GM18507 (cell line): ENCODE measurements around the gene RHOBTB3.
"Not testable (repeated sequence)": the region's sequence is repeated elsewhere in the genome, so short reads cannot be mapped to it uniquely, and the experiment has no call there.

Experiments used
- DNase-seq: peaks from one replicate; pipeline ENCODE4 v3.0.0; 2011; ENCODE audit warnings: low read depth; ENCODE audit not compliant: insufficient read length; ENCODE audit errors: extremely low spot score
- FAIRE-seq: peaks from 2 replicates; lab custom pipeline; 2011; peaks lifted over from hg19 to GRCh38; lab: Jason Lieb, UNC

Gene RHOBTB3

DNA sequence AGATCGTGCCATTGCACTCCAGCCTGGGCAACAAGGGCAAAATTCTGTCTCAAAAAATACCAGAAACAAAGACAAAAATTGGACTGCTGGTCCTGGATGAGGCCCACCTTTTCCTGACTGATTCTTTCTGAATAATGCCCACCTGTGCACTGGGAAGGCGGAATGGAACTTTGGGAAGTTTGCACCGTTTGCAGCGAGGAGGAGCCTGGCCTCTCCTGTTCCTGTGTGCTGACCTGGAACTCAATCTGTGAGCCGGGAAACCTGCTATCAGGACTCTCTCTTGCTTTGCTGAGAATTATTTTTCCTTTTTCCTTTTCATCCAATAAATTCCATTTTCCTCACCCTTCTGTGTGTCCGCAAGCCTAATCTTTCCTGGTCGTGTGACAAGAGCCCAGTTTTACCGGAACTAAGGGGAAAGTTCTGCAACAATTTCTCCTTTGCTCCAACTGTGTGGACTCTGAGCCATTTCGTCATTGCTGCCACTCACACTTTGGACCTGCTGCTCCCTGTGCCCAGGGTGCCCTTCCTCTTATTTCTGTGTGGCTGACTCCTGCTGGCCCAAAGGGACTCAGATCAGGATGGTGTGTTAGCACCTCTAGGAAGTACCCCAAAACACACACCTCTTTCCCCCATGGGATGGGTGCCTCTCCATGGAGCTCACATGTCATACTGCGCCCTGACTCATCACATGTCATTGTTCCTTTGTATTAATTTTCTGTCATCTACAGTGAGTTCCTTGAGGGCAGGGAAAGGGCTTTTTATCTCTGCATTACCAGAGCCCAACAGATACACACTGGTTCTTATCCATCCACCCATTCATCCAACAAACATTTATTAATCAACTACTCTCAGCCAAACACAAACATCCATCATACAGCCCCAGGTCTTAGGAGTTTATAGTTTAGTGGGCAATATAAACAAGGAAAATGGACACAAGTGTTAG, 96.1 kb downstream of the RHOBTB3 start:
- DNase-seq (no peak), FAIRE-seq (no peak)

GRCh38 chr5:95827892-95828246, 96.7 kb downstream of the RHOBTB3 start:
- DNase-seq, result no peak
- FAIRE-seq, result no peak

GRCh38 chr5:95830226-95830625, 99.1 kb downstream of the RHOBTB3 start:
- FAIRE-seq, result no peak

GRCh38 chr5:95832664-95833063, 101.5 kb downstream of the RHOBTB3 start:
- FAIRE-seq, result no peak
- no peak for DNase-seq

More at GRCh38 chr5:95830226-95830625, 99.1 kb downstream of the RHOBTB3 start:
- no peak for DNase-seq

- no peak for DNase-seq
- peak; percentile 74 for FAIRE-seq
These were observed 104.7 kb downstream of the RHOBTB3 start for GRCh38 chr5:95835682-95836385.

DNA sequence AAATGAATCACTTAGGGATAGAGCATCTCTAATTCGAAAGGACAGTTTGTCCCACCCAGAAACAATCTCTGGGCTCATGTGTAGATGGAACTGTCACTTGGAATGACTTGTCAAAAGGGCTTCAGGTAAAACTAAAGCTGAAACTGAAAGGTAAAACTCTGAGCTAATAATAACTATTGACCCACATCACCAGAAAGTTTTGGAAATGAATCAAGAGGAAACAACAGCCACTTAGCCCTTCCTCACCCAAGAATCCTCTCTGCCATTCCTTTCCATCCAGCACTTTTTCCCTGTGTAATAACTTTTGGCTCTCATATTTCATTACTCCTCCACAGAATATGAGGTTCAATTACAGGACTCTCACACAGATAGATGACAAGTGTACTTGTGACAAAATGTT, 105.4 kb downstream of the RHOBTB3 start:
- DNase-seq (no peak), FAIRE-seq (peak; percentile 76)

- FAIRE-seq, DNase-seq: not testable (repeated sequence)
These were observed 105.8 kb downstream of the RHOBTB3 start for GRCh38 chr5:95836971-95837370.

DNA sequence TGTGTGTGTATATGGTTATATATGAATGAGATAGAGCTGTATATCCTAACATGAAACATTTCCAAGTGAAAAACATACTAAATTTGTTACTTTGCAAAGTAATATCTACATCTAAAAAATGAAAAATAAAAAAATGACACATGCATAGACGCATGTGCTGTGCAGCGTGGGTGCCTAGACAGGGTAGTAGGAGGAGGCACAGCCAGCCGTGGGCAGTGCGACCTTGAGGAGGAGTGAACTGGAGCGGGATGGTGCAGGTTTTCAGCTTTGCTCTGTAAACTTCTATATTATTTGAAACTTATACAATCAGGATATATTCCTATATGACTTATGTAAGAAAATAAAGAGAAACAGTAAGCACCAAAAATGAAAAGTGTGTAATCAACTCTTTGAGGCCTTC, 106.4 kb downstream of the RHOBTB3 start:
- FAIRE-seq (no peak), DNase-seq (no peak)

- FAIRE-seq (no peak), DNase-seq (no peak)
These were observed 106.9 kb downstream of the RHOBTB3 start for GRCh38 chr5:95838001-95838520.

GRCh38 chr5:95838556-95838955, 107.4 kb downstream of the RHOBTB3 start:
- FAIRE-seq (no peak), DNase-seq (no peak)

GRCh38 chr5:95839658-95840057, 108.5 kb downstream of the RHOBTB3 start:
- DNase-seq (no peak), FAIRE-seq (no peak)

DNA sequence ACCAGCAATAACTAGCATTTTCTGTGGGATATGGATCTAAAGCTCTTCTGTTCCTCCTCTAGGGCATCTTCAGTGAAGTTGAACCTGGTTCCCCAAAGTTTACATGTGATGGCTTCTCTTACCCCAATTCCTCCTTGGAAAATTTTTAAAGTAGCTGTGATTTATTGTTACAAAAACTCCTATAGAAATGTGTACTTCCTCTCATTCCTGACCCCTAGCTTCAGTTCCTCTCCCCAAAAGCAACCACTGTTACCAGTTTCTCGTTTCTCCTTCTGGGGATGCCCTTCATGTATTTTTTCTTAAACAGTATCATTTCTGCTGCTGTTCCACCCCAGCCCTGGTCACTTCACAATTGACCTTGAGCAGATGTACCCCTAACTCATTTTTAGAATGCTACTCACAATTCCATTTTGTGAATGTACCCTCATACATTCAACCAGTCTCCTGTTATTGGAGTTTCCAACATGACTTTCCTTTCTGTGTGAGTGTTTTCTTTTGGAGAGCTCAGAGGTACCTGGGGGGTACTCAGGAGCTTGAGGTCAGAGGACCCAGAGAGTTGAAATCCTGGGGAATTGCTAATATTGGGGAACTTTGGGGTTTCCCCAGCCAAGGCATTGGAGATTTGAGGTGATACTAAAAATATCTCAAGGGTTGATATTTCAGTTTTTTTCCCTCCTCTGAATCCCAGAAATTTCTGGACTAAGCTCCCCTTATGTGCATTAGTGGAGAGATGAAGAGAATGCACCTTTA, 110.0 kb downstream of the RHOBTB3 start:
- no peak for DNase-seq

DNA sequence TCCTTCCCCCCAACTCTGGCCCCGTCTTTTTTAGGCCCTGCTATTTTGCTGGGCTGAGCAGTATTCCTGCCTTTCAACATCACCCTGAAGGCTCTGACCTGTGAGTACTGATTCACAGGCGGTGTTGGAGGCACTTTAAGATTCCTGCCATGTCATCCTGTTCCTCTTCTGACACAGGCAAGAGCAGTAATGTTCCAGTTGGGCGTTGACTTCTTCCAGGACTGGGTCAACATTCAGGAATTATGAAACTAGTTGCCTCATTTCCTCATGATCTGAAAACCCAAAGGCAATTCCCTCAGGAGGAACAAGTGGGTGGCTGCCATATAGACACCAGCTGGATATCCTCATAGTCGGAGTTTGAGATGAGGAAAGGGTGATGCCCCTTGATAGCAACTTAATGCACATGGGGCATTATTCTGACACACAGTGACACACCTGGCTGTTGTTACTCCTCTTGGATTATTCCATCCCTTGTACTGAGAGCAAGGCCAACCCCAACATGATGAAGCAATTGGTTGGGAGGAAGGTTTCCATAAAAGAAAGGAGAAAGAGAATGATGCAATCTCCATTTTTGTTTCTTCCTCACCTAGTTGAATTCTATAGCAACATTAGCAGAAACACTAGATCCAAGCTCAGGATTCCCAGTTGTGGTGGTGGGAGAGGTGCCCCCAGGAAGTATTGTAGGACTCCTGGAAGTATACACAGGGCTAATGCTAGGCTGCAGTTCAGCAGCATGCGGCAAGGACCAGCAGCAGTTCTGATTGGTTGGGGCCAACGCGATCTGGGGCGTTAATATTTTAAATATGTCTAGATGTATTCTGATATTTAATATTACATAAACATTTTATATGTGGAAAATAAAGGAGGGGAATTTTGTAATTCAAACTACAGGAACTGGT, 111.0 kb downstream of the RHOBTB3 start:
- FAIRE-seq (no peak), DNase-seq (no peak)

More for the DNA sequence above, 110.0 kb downstream of the RHOBTB3 start:
- FAIRE-seq, result no peak

- DNase-seq, result no peak
- peak; percentile 90 for FAIRE-seq
These were observed 111.9 kb downstream of the RHOBTB3 start for GRCh38 chr5:95842854-95843544.

GRCh38 chr5:95843733-95844223, 112.6 kb downstream of the RHOBTB3 start:
- FAIRE-seq, result no peak

GRCh38 chr5:95845391-95845790, 114.3 kb downstream of the RHOBTB3 start:
- DNase-seq, result no peak
- FAIRE-seq, result no peak

More at GRCh38 chr5:95843733-95844223, 112.6 kb downstream of the RHOBTB3 start:
- DNase-seq, result no peak
